HEK293T (cell line): ENCODE measurements around the gene SEMA5A.

Source experiments
- CTCF ChIA-PET: fragments of 350-600 bp; formaldehyde crosslinking; extraction: SDS; loops from one replicate; lab custom pipeline; 2021; ENCODE audit warnings: antibody characterized with exemption, inconsistent platforms; lab: Yijun Ruan, JAX
- POLR2A ChIA-PET: fragments of 350-600 bp; formaldehyde crosslinking; extraction: SDS; loops from one replicate; lab custom pipeline; 2020; ENCODE audit warnings: antibody characterized with exemption, inconsistent platforms; lab: Yijun Ruan, JAX
- DNase-seq: peaks from one replicate; pipeline ENCODE4 v3.0.0; 2012; ENCODE audit warnings: mixed read lengths; ENCODE audit errors: extremely low spot score
- ARNT ChIP-seq: fragments of 450-650 bp; IDR thresholded peaks from 2 replicates; pipeline ENCODE4 v1.6.1; 2017; ENCODE audit warnings: mild to moderate bottlenecking
- BHLHE40 ChIP-seq: fragments of 450-650 bp; IDR thresholded peaks from 2 replicates; pipeline ENCODE4 v1.6.1; 2016; ENCODE audit warnings: mild to moderate bottlenecking, moderate library complexity, borderline replicate concordance
- CTBP1 ChIP-seq: fragments of 450-650 bp; IDR thresholded peaks from 2 replicates; pipeline ENCODE4 v1.6.1; 2016; ENCODE audit warnings: borderline replicate concordance
- ELF4 ChIP-seq: fragments of 450-650 bp; IDR thresholded peaks from 2 replicates; pipeline ENCODE4 v1.6.1; 2017; ENCODE audit warnings: antibody characterized with exemption
- FOXA1 ChIP-seq: fragments of 450-650 bp; IDR thresholded peaks from 2 replicates; pipeline ENCODE4 v1.6.1; 2016; ENCODE audit warnings: mild to moderate bottlenecking
- FOXK2 ChIP-seq: fragments of 450-650 bp; IDR thresholded peaks from 2 replicates; pipeline ENCODE4 v1.6.1; 2016; ENCODE audit warnings: mild to moderate bottlenecking
- FOXM1 ChIP-seq: fragments of 450-650 bp; IDR thresholded peaks from 2 replicates; pipeline ENCODE4 v1.6.1; 2017; ENCODE audit warnings: mild to moderate bottlenecking, borderline replicate concordance
- HDGF ChIP-seq: fragments of 450-650 bp; IDR thresholded peaks from 2 replicates; pipeline ENCODE4 v1.6.1; 2017; ENCODE audit warnings: antibody characterized with exemption, borderline replicate concordance
- L3MBTL2 ChIP-seq: fragments of 450-650 bp; conservative IDR thresholded peaks from 2 replicates; pipeline ENCODE4 v1.6.1; 2016; ENCODE audit warnings: mild to moderate bottlenecking
- LEF1 ChIP-seq: fragments of 450-650 bp; IDR thresholded peaks from 2 replicates; pipeline ENCODE4 v1.6.1; 2017; ENCODE audit warnings: mild to moderate bottlenecking, borderline replicate concordance
- NFRKB ChIP-seq: fragments of 450-650 bp; IDR thresholded peaks from 2 replicates; pipeline ENCODE4 v1.6.1; 2016; ENCODE audit warnings: mild to moderate bottlenecking, moderate library complexity
- SP1 ChIP-seq: fragments of 450-650 bp; IDR thresholded peaks from 2 replicates; pipeline ENCODE4 v1.6.1; 2017
- SUZ12 ChIP-seq: fragments of 450-650 bp; IDR thresholded peaks from 2 replicates; pipeline ENCODE4 v1.6.1; 2016; ENCODE audit warnings: mild to moderate bottlenecking
- TARDBP ChIP-seq: fragments of 450-650 bp; IDR thresholded peaks from 2 replicates; pipeline ENCODE4 v1.6.1; 2016
- ZNF384 ChIP-seq: fragments of 450-650 bp; IDR thresholded peaks from 2 replicates; pipeline ENCODE4 v1.6.1; 2016
- TF ChIP-seq, protein P1 (sequence below): fragments of 450-650 bp; IDR thresholded peaks from 2 replicates; pipeline ENCODE4 v1.6.1; 2016

The SEMA5A gene

DNA sequence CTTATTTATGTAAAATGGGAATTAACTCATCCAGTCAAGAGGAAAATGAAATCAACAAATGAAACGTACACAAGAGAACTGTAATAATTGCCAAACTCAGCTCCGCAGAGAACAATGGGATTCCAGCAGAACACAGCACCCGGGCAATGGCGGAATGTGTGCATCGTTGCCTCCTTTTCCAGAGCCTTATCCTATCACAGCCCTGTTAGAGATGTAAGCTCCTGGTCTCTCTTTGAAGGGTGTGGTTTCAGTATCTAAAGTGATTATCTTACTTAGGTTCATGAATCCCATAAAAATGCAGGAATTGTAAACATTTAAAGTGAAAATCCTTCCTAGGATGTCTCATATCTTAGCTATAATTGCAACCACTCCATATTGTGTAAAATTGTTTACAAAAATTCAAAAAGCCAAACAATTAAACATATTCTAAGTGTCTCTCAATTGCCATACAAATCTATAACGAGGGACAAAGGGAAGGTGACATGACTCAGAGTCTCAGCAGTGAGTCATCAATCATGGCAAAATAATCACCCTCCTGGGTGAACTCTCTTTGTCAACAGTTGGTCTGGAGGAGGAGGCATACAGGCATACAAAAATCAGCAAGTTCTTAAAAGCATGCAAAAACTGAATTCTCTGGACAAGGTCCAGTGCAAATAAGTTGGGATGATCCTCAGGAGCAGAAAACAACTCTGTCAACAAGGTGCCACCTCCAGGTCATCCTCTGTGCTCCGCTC lies 22.6 kb downstream of the SEMA5A start:
- CTCF ChIA-PET: no interaction called here
- no peak for DNase-seq
- POLR2A ChIA-PET: no interaction called here
- TF ChIP-seq LEF1 (no peak), FOXK2 (no peak), L3MBTL2 (no peak), SP1 (no peak), HDGF (no peak), FOXA1 (no peak), CTBP1 (no peak), NFRKB (no peak), ARNT (no peak)

DNA sequence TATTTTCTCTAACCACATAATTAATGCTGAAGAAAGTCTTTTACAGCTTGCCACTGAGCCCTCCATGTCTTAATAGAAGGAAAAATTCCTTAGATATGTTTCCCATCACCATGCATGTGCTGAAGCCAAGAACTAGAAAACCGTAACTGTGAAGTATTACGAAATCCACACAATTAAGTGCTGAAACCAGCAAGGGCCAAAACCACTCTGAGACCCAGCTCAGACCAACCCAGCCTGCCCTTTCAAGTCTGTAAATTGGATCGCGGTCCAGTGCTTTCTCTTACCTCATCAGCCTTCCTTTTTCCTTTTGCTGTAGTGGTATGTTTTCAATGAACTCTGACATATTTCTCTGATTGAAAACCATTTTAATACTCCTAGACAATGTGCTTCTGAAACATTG lies 26.3 kb downstream of the SEMA5A start:
- POLR2A ChIA-PET: no interaction called here
- TF ChIP-seq ELF4 (no peak), ARNT (no peak), SUZ12 (no peak), ZNF384 (no peak), NFRKB (no peak), LEF1 (no peak)
- DNase-seq: no peak
- CTCF ChIA-PET: no interaction called here

DNA sequence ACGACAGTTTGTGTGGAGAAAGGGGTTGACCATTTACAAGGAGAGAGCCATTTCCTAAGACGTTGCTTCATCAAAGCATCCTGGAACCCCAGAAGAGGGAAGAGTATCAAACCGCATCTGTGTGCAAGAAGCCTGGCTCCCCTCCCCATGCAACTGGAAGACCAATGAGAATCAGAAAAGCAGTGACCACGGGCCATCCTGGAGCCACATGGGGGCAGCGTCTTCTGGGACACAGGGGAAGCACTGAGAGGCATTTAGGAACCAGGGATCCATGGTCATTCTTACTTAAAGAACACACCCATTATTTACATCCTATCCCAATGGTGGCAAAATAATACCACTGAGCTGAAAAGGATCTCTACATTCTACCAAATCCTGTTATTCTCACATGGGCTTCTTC lies 29.3 kb downstream of the SEMA5A start:
- TF ChIP-seq FOXA1: no peak
- TF ChIP-seq NFRKB: no peak
- TF ChIP-seq FOXK2: no peak
- no peak for TF ChIP-seq HDGF
- TF ChIP-seq BHLHE40: no peak
- ChIA-PET POLR2A (no interaction called here), CTCF (no interaction called here)
- no peak for DNase-seq

DNA sequence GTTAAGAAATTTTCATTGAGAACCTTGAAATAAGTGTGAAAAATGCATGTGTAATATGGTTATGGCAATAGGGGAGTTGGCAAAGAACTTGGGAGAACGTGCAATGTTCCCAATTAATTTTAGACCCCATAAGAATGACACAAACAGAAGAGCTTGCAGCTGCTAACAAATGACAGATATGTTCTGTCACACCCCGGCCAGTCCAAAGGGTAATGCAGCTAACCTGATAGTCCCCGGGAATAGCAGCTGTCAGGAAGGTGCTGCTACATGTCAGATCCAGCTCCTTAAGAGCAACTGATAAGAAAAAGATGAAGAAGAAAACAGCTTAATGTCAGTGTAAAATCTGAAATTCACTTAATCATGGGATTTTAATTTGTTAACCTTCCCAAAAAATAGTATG lies 30.4 kb downstream of the SEMA5A start:
- POLR2A ChIA-PET: no interaction called here
- TF ChIP-seq TARDBP (no peak), LEF1 (no peak), NFRKB (no peak), L3MBTL2 (no peak), FOXK2 (no peak), ARNT (no peak), FOXA1 (no peak), ELF4 (no peak), FOXM1 (no peak), SP1 (no peak), BHLHE40 (no peak), CTBP1 (no peak), ZNF384 (no peak), HDGF (no peak), SUZ12 (no peak)
- TF ChIP-seq, protein P1, sequence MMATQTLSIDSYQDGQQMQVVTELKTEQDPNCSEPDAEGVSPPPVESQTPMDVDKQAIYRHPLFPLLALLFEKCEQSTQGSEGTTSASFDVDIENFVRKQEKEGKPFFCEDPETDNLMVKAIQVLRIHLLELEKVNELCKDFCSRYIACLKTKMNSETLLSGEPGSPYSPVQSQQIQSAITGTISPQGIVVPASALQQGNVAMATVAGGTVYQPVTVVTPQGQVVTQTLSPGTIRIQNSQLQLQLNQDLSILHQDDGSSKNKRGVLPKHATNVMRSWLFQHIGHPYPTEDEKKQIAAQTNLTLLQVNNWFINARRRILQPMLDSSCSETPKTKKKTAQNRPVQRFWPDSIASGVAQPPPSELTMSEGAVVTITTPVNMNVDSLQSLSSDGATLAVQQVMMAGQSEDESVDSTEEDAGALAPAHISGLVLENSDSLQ: no peak
- CTCF ChIA-PET: no interaction called here
- no peak for DNase-seq

DNA sequence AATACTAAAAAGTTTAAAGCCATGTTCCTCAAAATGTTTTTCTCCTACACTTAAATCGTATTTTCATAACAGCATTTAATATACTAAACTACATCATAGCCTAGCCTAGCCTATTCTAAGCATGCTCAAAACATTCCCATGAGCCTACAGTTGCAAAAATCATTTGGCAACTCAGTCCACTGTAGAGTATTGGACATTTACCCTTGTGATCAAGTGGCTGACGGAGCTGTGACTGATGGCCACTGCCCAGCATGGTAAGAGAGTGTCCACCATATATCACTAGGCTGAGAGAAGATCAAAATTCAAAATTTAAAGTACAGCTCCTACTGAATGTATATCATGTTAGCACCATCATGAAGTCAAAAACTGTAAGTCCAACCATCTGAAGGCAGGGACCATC lies 30.9 kb downstream of the SEMA5A start:
- ChIA-PET CTCF (no interaction called here), POLR2A (no interaction called here)
- TF ChIP-seq NFRKB (no peak), FOXK2 (no peak), SP1 (no peak), ZNF384 (no peak), LEF1 (no peak), FOXM1 (no peak), CTBP1 (no peak), TARDBP (no peak), HDGF (no peak), FOXA1 (no peak), BHLHE40 (no peak), SUZ12 (no peak), ELF4 (no peak), L3MBTL2 (no peak), ARNT (no peak)
- TF ChIP-seq, protein P1: no peak
- no peak for DNase-seq

DNA sequence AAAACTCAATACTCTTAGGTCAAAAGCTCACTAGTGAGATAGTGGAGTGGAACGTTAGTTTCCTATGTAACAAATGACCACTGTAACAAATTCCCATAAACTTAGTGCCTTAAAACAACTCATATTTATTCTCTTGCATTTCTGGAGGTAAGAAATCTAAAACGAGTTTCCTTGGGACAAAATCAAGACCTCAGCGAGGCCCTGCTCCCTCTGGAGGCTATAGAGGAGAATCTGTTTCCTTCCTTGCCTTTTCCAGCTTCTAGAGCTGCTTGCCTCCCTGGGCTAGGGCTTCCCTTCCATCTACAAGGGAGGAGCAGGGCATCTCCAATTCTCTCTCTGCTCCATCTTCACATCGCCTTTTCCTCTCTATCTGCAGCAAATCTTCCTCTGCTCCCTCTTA lies 32.0 kb downstream of the SEMA5A start:
- no peak for DNase-seq
- ChIA-PET POLR2A (no interaction called here), CTCF (no interaction called here)
- TF ChIP-seq HDGF (no peak), BHLHE40 (no peak), ARNT (no peak), NFRKB (no peak), ZNF384 (no peak), L3MBTL2 (no peak), LEF1 (no peak), FOXM1 (no peak), ELF4 (no peak), FOXA1 (no peak), CTBP1 (no peak), TARDBP (no peak), SP1 (no peak), FOXK2 (no peak), SUZ12 (no peak)
- TF ChIP-seq, protein P1: no peak
